CD14-positive monocyte (primary cell): ENCODE measurements around the gene FNDC3B. TPM values are rescaled to one million over a fixed set of nuclear protein-coding genes. Genes with fewer than 3 reads are reported as not detected.
A peak's percentile ranks its signal among the peaks of the same experiment; 100 is the strongest.

Source experiments
- DNase-seq, 3 donors: peaks; one replicate each; pipeline ENCODE4 v3.0.0-alpha.2; 2011 to 2022
- H2AFZ ChIP-seq: 2 replicates; pipeline ENCODE4 v1.6.0; 2012; ENCODE audit warnings: mild to moderate bottlenecking, low read depth, low read length, inconsistent platforms; ENCODE audit not compliant: insufficient read depth, poor library complexity, severe bottlenecking
- H3K27ac ChIP-seq, 2 donors: 1 replicate in 1 of 2; 2 replicates in 1 of 2; pipeline ENCODE4 v1.5.1; 2012 to 2013; ENCODE audit warnings: low read length in 2 of 2, control low read depth in 1 of 2, inconsistent platforms in 1 of 2, low read depth in 1 of 2, mild to moderate bottlenecking in 1 of 2
- H3K27me3 ChIP-seq, 2 donors: one replicate each; pipeline versions ENCODE4 v1.6.0 to v1.6.1; 2011 to 2013; ENCODE audit warnings: low read length in 2 of 2; ENCODE audit not compliant: control insufficient read depth in 2 of 2, insufficient read depth in 2 of 2
- H3K36me3 ChIP-seq, 2 donors: replicated peaks in 1 of 2; 1 replicate in 1 of 2; 2 replicates in 1 of 2; pipeline versions ENCODE4 v1.5.1 to v1.6.1; 2012 to 2013; ENCODE audit warnings: low read length in 2 of 2, control low read depth in 1 of 2, inconsistent platforms in 1 of 2, mild to moderate bottlenecking in 1 of 2; ENCODE audit not compliant: insufficient read depth in 2 of 2, control insufficient read depth in 1 of 2
- H3K4me1 ChIP-seq, 2 donors: 1 replicate in 1 of 2; 2 replicates in 1 of 2; pipeline versions ENCODE4 v1.5.1 to v1.6.1; 2012 to 2013; ENCODE audit warnings: low read length in 2 of 2, control low read depth in 1 of 2, inconsistent platforms in 1 of 2, mild to moderate bottlenecking in 1 of 2, moderate library complexity in 1 of 2; ENCODE audit not compliant: insufficient read depth in 2 of 2, control insufficient read depth in 1 of 2
- H3K4me2 ChIP-seq: replicated peaks from 2 replicates; pipeline ENCODE3; 2012; ENCODE audit warnings: low read length, moderate library complexity, mild to moderate bottlenecking; ENCODE audit not compliant: poor library complexity, severe bottlenecking; ENCODE audit errors: extremely low read depth
- H3K4me3 ChIP-seq, 3 experiments: fragments of 200-600 bp in 1 of 3; sonication (generic) in 1 of 3; replicated peaks in 1 of 3; 1 replicate in 2 of 3; 2 replicates in 1 of 3; pipeline ENCODE4 v1.5.1; 2011 to 2013; ENCODE audit warnings: low read length in 3 of 3, mild to moderate bottlenecking in 3 of 3, control low read depth in 2 of 3, low read depth in 2 of 3, inconsistent platforms in 1 of 3, moderate library complexity in 1 of 3
- H3K79me2 ChIP-seq: 2 replicates; pipeline ENCODE4 v1.6.0; 2012; ENCODE audit warnings: mild to moderate bottlenecking, control low read depth, inconsistent platforms, low read length, moderate library complexity; ENCODE audit not compliant: insufficient read depth
- H3K9ac ChIP-seq: 2 replicates; pipeline ENCODE4 v1.6.0; 2017; ENCODE audit warnings: low read length, mild to moderate bottlenecking; ENCODE audit not compliant: insufficient read depth, poor library complexity, severe bottlenecking
- H3K9me3 ChIP-seq, 2 donors: replicated peaks in 1 of 2; 1 replicate in 1 of 2; 2 replicates in 1 of 2; pipeline versions ENCODE4 v1.5.1 to v1.6.1; 2012 to 2013; ENCODE audit warnings: low read length in 2 of 2, control low read depth in 1 of 2; ENCODE audit not compliant: control insufficient read depth in 1 of 2, insufficient read depth in 1 of 2
- H4K20me1 ChIP-seq: 2 replicates; pipeline ENCODE4 v1.6.0; 2012; ENCODE audit warnings: mild to moderate bottlenecking, low read length, control low read depth, moderate library complexity; ENCODE audit not compliant: insufficient read depth
- H3K27ac Mint-ChIP-seq, 7 donors: one replicate each; pipeline ENCODE4 v1.8.0; 2020; ENCODE audit warnings: mild to moderate bottlenecking in 7 of 7, mixed read lengths in 7 of 7, moderate library complexity in 6 of 7, inconsistent platforms in 2 of 7
- H3K27me3 Mint-ChIP-seq, 3 donors: one replicate each; pipeline ENCODE4 v1.8.0; 2021 to 2022; ENCODE audit warnings: low read depth in 3 of 3, mild to moderate bottlenecking in 3 of 3, mixed read lengths in 3 of 3, moderate library complexity in 3 of 3, inconsistent platforms in 1 of 3
- H3K36me3 Mint-ChIP-seq, 2 donors: one replicate each; pipeline ENCODE4 v1.8.0; 2020; ENCODE audit warnings: mixed read lengths in 2 of 2, inconsistent platforms in 1 of 2, mild to moderate bottlenecking in 1 of 2
- H3K4me1 Mint-ChIP-seq: one replicate; pipeline ENCODE4 v1.8.0; 2020; ENCODE audit warnings: mild to moderate bottlenecking, mixed read lengths
- H3K4me3 Mint-ChIP-seq, 2 donors: one replicate each; pipeline ENCODE4 v1.8.0; 2020; ENCODE audit warnings: mild to moderate bottlenecking in 2 of 2, mixed read lengths in 2 of 2, moderate library complexity in 1 of 2
- H3K9me3 Mint-ChIP-seq, 7 donors: one replicate each; pipeline ENCODE4 v1.8.0; 2020 to 2022; ENCODE audit warnings: mixed read lengths in 7 of 7, mild to moderate bottlenecking in 6 of 7, moderate library complexity in 6 of 7, inconsistent platforms in 2 of 7
- CTCF ChIP-seq: fragments of 200-600 bp; IDR thresholded peaks from one replicate; pipeline ENCODE4 v1.8.0; 2022; ENCODE audit warnings: antibody characterized with exemption, mild to moderate bottlenecking
- WGBS: methylation state at CpG from one replicate; pipeline ENCODE4 v1.1.5; 2013; ENCODE audit warnings: missing lambda C conversion rate; ENCODE audit not compliant: insufficient coverage; 5-methylcytosine and 5-hydroxymethylcytosine counted together
- intact Hi-C, 2 donors: fragments of 100-400 bp; cut with micrococcal nuclease; formaldehyde crosslinking; loops; one replicate each; pipeline versions ENCODE4 v1.15.0 to v1.15.1; 2023
- polyA plus RNA-seq, 3 donors: library from polyadenylated mRNA; depleted of rRNA in 1 of 3; unstranded in 2 of 3; stranded (reverse) in 1 of 3; fragments of 300-500 nt in 2 of 3; fragments of >200 nt in 1 of 3; fragmentation: Illumina TruSeq in 2 of 3; gene quantifications; 1 replicate in 2 of 3; 2 replicates in 1 of 3; pipeline ENCODE4 v1.2.3, GENCODE V29; 2012 to 2021

FNDC3B gene
- polyA plus RNA-seq, 3 donors = 19.6 to 36.1 (median 25.7) TPM

GRCh38 chr3:172161959-172162358 is 122.6 kb downstream of the FNDC3B start:
- Histone ChIP-seq H3K27ac (peak overlapping the region in 1 of 2 donors; percentile 50), H3K4me3 (no peak overlapping the region), H4K20me1 (peaks cover 60% of the 10 kb centered on the region), H3K4me1 (peaks cover 10 to 19% of the 10 kb centered on the region in 2 donors), H3K36me3 (peaks cover 0 to 4% of the 10 kb centered on the region in 2 donors), H3K27me3 (no peaks in the 10 kb centered on the region), H3K4me2 (no peak overlapping the region), H3K9ac (no peak overlapping the region), H3K9me3 (no peaks in the 10 kb centered on the region), H3K79me2 (peaks cover 100% of the 10 kb centered on the region), H2AFZ (no peak overlapping the region)
- intact Hi-C loops = loop anchor here in 1 of 2 donors (5.0 kb wide), 1 partner anchor 35 kb away; no protein-coding TSS in a partner anchor
- H3K27me3 Mint-ChIP-seq = no peaks in the 10 kb centered on the region
- TF ChIP-seq CTCF = no peak
- WGBS = 100% methylated on average over 3 of the region's 9 CpGs
- H3K4me1 Mint-ChIP-seq = peaks cover 20% of the 10 kb centered on the region
- no peaks in the 10 kb centered on the region for H3K9me3 Mint-ChIP-seq
- peak overlapping the region in 3 of 7 donors; percentile 13 to 70 (median 30) for H3K27ac Mint-ChIP-seq
- peaks cover 16% of the 10 kb centered on the region in 2 donors for H3K36me3 Mint-ChIP-seq
- DNase-seq = no peak
- no peak overlapping the region for H3K4me3 Mint-ChIP-seq

GRCh38 chr3:172163320-172163719 is 123.9 kb downstream of the FNDC3B start:
- Mint-ChIP-seq H3K36me3 (peaks cover 12 to 13% of the 10 kb centered on the region in 2 donors), H3K4me3 (no peak overlapping the region), H3K27me3 (no peaks in the 10 kb centered on the region), H3K27ac (peak overlapping the region in 2 of 7 donors; percentile 18 to 43), H3K9me3 (no peaks in the 10 kb centered on the region), H3K4me1 (peaks cover 30% of the 10 kb centered on the region)
- H3K9me3 ChIP-seq = no peaks in the 10 kb centered on the region
- peaks cover 73% of the 10 kb centered on the region for H4K20me1 ChIP-seq
- no peak for DNase-seq
- no peak for TF ChIP-seq CTCF
- no peak overlapping the region for H3K4me2 ChIP-seq
- WGBS = no CpG with 5 or more reads among the region's 3 CpGs
- H3K4me3 ChIP-seq = no peak overlapping the region
- peaks cover 100% of the 10 kb centered on the region for H3K79me2 ChIP-seq
- H3K36me3 ChIP-seq = peaks cover 0 to 4% of the 10 kb centered on the region in 2 donors
- H3K9ac ChIP-seq = no peak overlapping the region
- H3K4me1 ChIP-seq = peaks cover 10 to 19% of the 10 kb centered on the region in 2 donors
- no peak overlapping the region for H2AFZ ChIP-seq
- no peak overlapping the region for H3K27ac ChIP-seq
- intact Hi-C loops = loop anchor here in 1 of 2 donors (5.0 kb wide), 1 partner anchor 36 kb away; no protein-coding TSS in a partner anchor
- no peaks in the 10 kb centered on the region for H3K27me3 ChIP-seq
